ENCODE results near the gene MS4A10.

GRCh38 chr11:60834742-60835533 is 49.8 kb downstream of the MS4A10 start:
- TF ChIP-seq, protein P1, sequence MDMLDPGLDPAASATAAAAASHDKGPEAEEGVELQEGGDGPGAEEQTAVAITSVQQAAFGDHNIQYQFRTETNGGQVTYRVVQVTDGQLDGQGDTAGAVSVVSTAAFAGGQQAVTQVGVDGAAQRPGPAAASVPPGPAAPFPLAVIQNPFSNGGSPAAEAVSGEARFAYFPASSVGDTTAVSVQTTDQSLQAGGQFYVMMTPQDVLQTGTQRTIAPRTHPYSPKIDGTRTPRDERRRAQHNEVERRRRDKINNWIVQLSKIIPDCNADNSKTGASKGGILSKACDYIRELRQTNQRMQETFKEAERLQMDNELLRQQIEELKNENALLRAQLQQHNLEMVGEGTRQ (IDR thresholded peaks at IDR 0.05): no peak
- TF ChIP-seq PBX3 (IDR thresholded peaks at IDR 0.05): no peak
- TF ChIP-seq RAD21 (conservative IDR thresholded peaks at IDR 0.05 in 1 of 2, IDR thresholded peaks at IDR 0.05 in 1 of 2): no peak
- TF ChIP-seq CTCF (IDR thresholded peaks at IDR 0.05): no peak
- no peak for TF ChIP-seq CEBPB (IDR thresholded peaks at IDR 0.05)

All from A549 (cell line).